ENCODE data around the gene RNF157. TPM values are rescaled to one million over a fixed set of nuclear protein-coding genes. Genes with fewer than 3 reads are reported as not detected.

Gene RNF157
- total RNA-seq, 1 donor from 2014 or later: 18.5 TPM

GRCh38 chr17:76178124-76178523, 62.2 kb downstream of the RNF157 start:
- intact Hi-C loops (cut with DNase I): no loop called here
- DNase-seq (no peak), ATAC-seq (ENCODE audit: poor library complexity) (no peak)

GRCh38 chr17:76176701-76177574, 63.4 kb downstream of the RNF157 start:
- ATAC-seq (ENCODE audit: poor library complexity) (no peak), DNase-seq (no peak)
- intact Hi-C loops (cut with DNase I): no loop called here

- DNase-seq (no peak), ATAC-seq (ENCODE audit: poor library complexity) (no peak)
- intact Hi-C loops (cut with DNase I): no loop called here
Measured at GRCh38 chr17:76174037-76174436, 66.3 kb downstream of the RNF157 start.

GRCh38 chr17:76173474-76173873, 66.8 kb downstream of the RNF157 start:
- no peak for DNase-seq
- intact Hi-C loops (cut with DNase I): no loop called here
- ATAC-seq (ENCODE audit: poor library complexity): no peak

- ATAC-seq (ENCODE audit: poor library complexity) (no peak), DNase-seq (no peak)
- intact Hi-C loops (cut with DNase I): no loop called here
Measured at GRCh38 chr17:76171706-76172105, 68.6 kb downstream of the RNF157 start.

GRCh38 chr17:76170114-76170513, 70.2 kb downstream of the RNF157 start:
- intact Hi-C loops (cut with DNase I): no loop called here
- ATAC-seq (ENCODE audit: poor library complexity) (no peak), DNase-seq (no peak)

- ATAC-seq (ENCODE audit: poor library complexity): no peak
- intact Hi-C loops (cut with DNase I): no loop called here
- no peak for DNase-seq
Measured at GRCh38 chr17:76166906-76167305, 73.4 kb downstream of the RNF157 start.

- ATAC-seq (ENCODE audit: poor library complexity) (no peak), DNase-seq (no peak)
- intact Hi-C loops (cut with DNase I): no loop called here
Measured at GRCh38 chr17:76166168-76166567, 74.1 kb downstream of the RNF157 start.

GRCh38 chr17:76164331-76164730, 76.0 kb downstream of the RNF157 start:
- ATAC-seq (ENCODE audit: poor library complexity) (no peak), DNase-seq (no peak)
- intact Hi-C loops (cut with DNase I): no loop called here

GRCh38 chr17:76163919-76164318, 76.4 kb downstream of the RNF157 start:
- DNase-seq (no peak), ATAC-seq (ENCODE audit: poor library complexity) (no peak)
- intact Hi-C loops (cut with DNase I): no loop called here

- ATAC-seq (ENCODE audit: poor library complexity) (no peak), DNase-seq (no peak)
- intact Hi-C loops (cut with DNase I): no loop called here
Measured at GRCh38 chr17:76161619-76162266, 78.5 kb downstream of the RNF157 start.

GRCh38 chr17:76160896-76161528, 79.3 kb downstream of the RNF157 start:
- DNase-seq: no peak
- intact Hi-C loops (cut with DNase I): no loop called here

GRCh38 chr17:76159157-76159556, 81.1 kb downstream of the RNF157 start:
- no peak for DNase-seq
- intact Hi-C loops (cut with DNase I): no loop called here
- ATAC-seq (ENCODE audit: poor library complexity): no peak

More at GRCh38 chr17:76160896-76161528, 79.3 kb downstream of the RNF157 start:
- no peak for ATAC-seq (ENCODE audit: poor library complexity)

GRCh38 chr17:76157759-76158158, 82.5 kb downstream of the RNF157 start:
- intact Hi-C loops (cut with DNase I): no loop called here
- ATAC-seq (ENCODE audit: poor library complexity) (no peak), DNase-seq (no peak)

- DNase-seq: no peak
Measured at GRCh38 chr17:76156662-76156991, 83.7 kb downstream of the RNF157 start.

GRCh38 chr17:76155988-76156661, 84.2 kb downstream of the RNF157 start:
- intact Hi-C loops (cut with DNase I): no loop called here
- no peak for ATAC-seq (ENCODE audit: poor library complexity)
- DNase-seq: no peak

More at GRCh38 chr17:76156662-76156991, 83.7 kb downstream of the RNF157 start:
- ATAC-seq (ENCODE audit: poor library complexity): no peak
- intact Hi-C loops (cut with DNase I): no loop called here

GRCh38 chr17:76154936-76155845, 85.1 kb downstream of the RNF157 start:
- DNase-seq: peak; percentile 46
- intact Hi-C loops (cut with DNase I): no loop called here
- peak; percentile 78 for ATAC-seq (ENCODE audit: poor library complexity)

- ATAC-seq (ENCODE audit: poor library complexity): no peak
- intact Hi-C loops (cut with DNase I): no loop called here
- no peak for DNase-seq
Measured at GRCh38 chr17:76154292-76154691, 86.0 kb downstream of the RNF157 start.

Measured in Right ventricle myocardium superior (tissue), 1 donor.